Ascending aorta (tissue), 2 donors: ENCODE data around the gene TFDP2. TPM values are rescaled to one million over a fixed set of nuclear protein-coding genes. Genes with fewer than 3 reads are reported as not detected.

Experiments
- DNase-seq, 2 donors: peaks; one replicate each; pipeline ENCODE4 v3.0.0-alpha.2; 2019; ENCODE audit warnings: low spot score in 2 of 2
- H3K27ac ChIP-seq, 2 donors: fragments of 200-600 bp; sonication (generic); one replicate each; pipeline ENCODE4 v1.5.1; 2016 to 2017; ENCODE audit warnings: mild to moderate bottlenecking in 1 of 2
- H3K27me3 ChIP-seq: fragments of 200-600 bp; sonication (generic); one replicate; pipeline ENCODE4 v1.5.1; 2017
- H3K36me3 ChIP-seq, 2 donors: fragments of 200-600 bp; sonication (generic); one replicate each; pipeline ENCODE4 v1.5.1; 2016
- H3K4me1 ChIP-seq, 2 donors: fragments of 200-600 bp; sonication (generic); one replicate each; pipeline ENCODE4 v1.5.1; 2016 to 2017; ENCODE audit warnings: mild to moderate bottlenecking in 1 of 2
- H3K4me3 ChIP-seq, 2 donors: fragments of 200-600 bp; sonication (generic); one replicate each; pipeline ENCODE4 v1.5.1; 2016 to 2017; ENCODE audit warnings: mild to moderate bottlenecking in 1 of 2
- H3K9me3 ChIP-seq, 2 donors: fragments of 200-600 bp; sonication (generic); one replicate each; pipeline ENCODE4 v1.5.1; 2016
- CTCF ChIP-seq, 3 experiments: fragments of 200-600 bp in 2 of 3; fragments of 450-650 bp in 1 of 3; sonication (generic) in 2 of 3; IDR thresholded peaks; one replicate each; pipeline ENCODE4 v1.5.1; 2016 to 2019; ENCODE audit warnings: antibody characterized with exemption in 3 of 3, mild to moderate bottlenecking in 1 of 3, moderate library complexity in 1 of 3
- intact Hi-C: fragments of 100-400 bp; cut with DNase I; formaldehyde crosslinking; loops from one replicate; pipeline ENCODE4 v1.15.1; 2023
- total RNA-seq: library from RNA; depleted of rRNA; stranded (reverse); fragments of >200 nt; gene quantifications from one replicate; pipeline ENCODE4 v1.1.0, GENCODE V29; 2016

TFDP2 gene
- total RNA-seq, 1 donor from 2014 or later, result 23.0 TPM

GRCh38 chr3:142088522-142088921, 60.8 kb downstream of the TFDP2 start:
- no peak for TF ChIP-seq CTCF (IDR thresholded peaks at IDR 0.05)
- H3K27ac ChIP-seq, result no peak overlapping the region
- peaks cover 0 to 5% of the 10 kb centered on the region in 2 donors for H3K36me3 ChIP-seq
- peaks cover 0 to 10% of the 10 kb centered on the region in 2 donors for H3K9me3 ChIP-seq
- intact Hi-C loops, result no loop called here
- no peak for DNase-seq
- no peak overlapping the region for H3K4me3 ChIP-seq
- H3K27me3 ChIP-seq, result no peaks in the 10 kb centered on the region
- H3K4me1 ChIP-seq, result no peaks in the 10 kb centered on the region

- intact Hi-C loops, result no loop called here
- TF ChIP-seq CTCF (IDR thresholded peaks at IDR 0.05), result no peak
- H3K36me3 ChIP-seq, result peaks cover 0 to 5% of the 10 kb centered on the region in 2 donors
Measured at GRCh38 chr3:142087676-142088075, 61.7 kb downstream of the TFDP2 start.

GRCh38 chr3:142086581-142087090, 62.7 kb downstream of the TFDP2 start:
- DNase-seq, result no peak
- Histone ChIP-seq H3K4me3 (no peak overlapping the region), H3K27ac (no peak overlapping the region), H3K27me3 (no peaks in the 10 kb centered on the region), H3K9me3 (peaks cover 0 to 15% of the 10 kb centered on the region in 2 donors), H3K4me1 (no peaks in the 10 kb centered on the region), H3K36me3 (peaks cover 0 to 5% of the 10 kb centered on the region in 2 donors)
- intact Hi-C loops, result no loop called here
- TF ChIP-seq CTCF (IDR thresholded peaks at IDR 0.05), result no peak

More at GRCh38 chr3:142087676-142088075, 61.7 kb downstream of the TFDP2 start:
- peaks cover 0 to 15% of the 10 kb centered on the region in 2 donors for H3K9me3 ChIP-seq
- DNase-seq, result no peak
- H3K4me3 ChIP-seq, result no peak overlapping the region
- no peaks in the 10 kb centered on the region for H3K4me1 ChIP-seq
- H3K27me3 ChIP-seq, result no peaks in the 10 kb centered on the region
- no peak overlapping the region for H3K27ac ChIP-seq

GRCh38 chr3:142081178-142081577, 68.2 kb downstream of the TFDP2 start:
- Histone ChIP-seq H3K27me3 (no peaks in the 10 kb centered on the region), H3K27ac (no peak overlapping the region), H3K4me1 (no peaks in the 10 kb centered on the region), H3K4me3 (no peak overlapping the region), H3K36me3 (peaks cover 0 to 5% of the 10 kb centered on the region in 2 donors), H3K9me3 (peaks cover 0 to 15% of the 10 kb centered on the region in 2 donors)
- no peak for TF ChIP-seq CTCF (IDR thresholded peaks at IDR 0.05)
- no peak for DNase-seq
- intact Hi-C loops, result no loop called here

- H3K4me3 ChIP-seq, result no peak overlapping the region
- no peak overlapping the region for H3K27ac ChIP-seq
- no peak for DNase-seq
- H3K4me1 ChIP-seq, result no peaks in the 10 kb centered on the region
- no peak for TF ChIP-seq CTCF (IDR thresholded peaks at IDR 0.05)
- no peaks in the 10 kb centered on the region for H3K27me3 ChIP-seq
- intact Hi-C loops, result no loop called here
- peaks cover 0 to 5% of the 10 kb centered on the region in 2 donors for H3K36me3 ChIP-seq
- H3K9me3 ChIP-seq, result no peaks in the 10 kb centered on the region
Measured at GRCh38 chr3:142077859-142078500, 71.4 kb downstream of the TFDP2 start.
